K562 (cell line): ENCODE results near the gene POLRMT. TPM values are rescaled to one million over a fixed set of nuclear protein-coding genes. Genes with fewer than 3 reads are reported as not detected.
A peak's percentile ranks its signal among the peaks of the same experiment; 100 is the strongest.

ENCODE experiments used
- GATAD2A ChIP-seq: fragments of 450-650 bp; IDR thresholded peaks from 2 replicates; pipeline ENCODE4 v1.6.1; 2017
- HDAC1 ChIP-seq, 2 experiments: fragments of 450-650 bp; IDR thresholded peaks; 2 replicates each; pipeline ENCODE4 v1.6.1; 2016 to 2017; ENCODE audit warnings: inconsistent platforms in 1 of 2, mild to moderate bottlenecking in 1 of 2, moderate library complexity in 1 of 2
- LARP7 ChIP-seq: fragments of 450-650 bp; IDR thresholded peaks from 2 replicates; pipeline ENCODE4 v1.6.1; 2016
- MBD1 ChIP-seq: fragments of 250-450 bp; sonication (Bioruptor Pico); IDR thresholded peaks from 2 replicates; pipeline ENCODE4 v1.8.0; 2022; ENCODE audit warnings: inconsistent platforms
- NFIX ChIP-seq: fragments of 250-450 bp; sonication (Bioruptor Pico); IDR thresholded peaks from 2 replicates; pipeline ENCODE4 v1.4.0; 2020; ENCODE audit warnings: low read depth, mild to moderate bottlenecking, moderate library complexity
- POLR3G ChIP-seq: IDR thresholded peaks from 2 replicates; pipeline ENCODE4 v1.6.1; 2011; ENCODE audit not compliant: insufficient read length, insufficient replicate concordance; ENCODE audit errors: extremely low read depth
- PRMT5 ChIP-seq: sonication (generic); formaldehyde crosslinking; IDR thresholded peaks from 2 replicates; pipeline ENCODE4 v1.5.0; 2020; ENCODE audit warnings: missing genetic modification reagents
- ZBED1 ChIP-seq: IDR thresholded peaks from 2 replicates; pipeline ENCODE4 v1.6.1; 2014
- ZBTB1 ChIP-seq: sonication (generic); formaldehyde crosslinking; IDR thresholded peaks from 2 replicates; pipeline ENCODE4 v1.8.1; 2023; ENCODE audit warnings: missing genetic modification reagents, low read depth, mild to moderate bottlenecking, borderline replicate concordance
- ZBTB33 ChIP-seq: sonication (generic); formaldehyde crosslinking; IDR thresholded peaks from 2 replicates; pipeline ENCODE4 v1.8.1; 2023; ENCODE audit warnings: mild to moderate bottlenecking, missing genetic modification reagents
- ZBTB8A ChIP-seq: fragments of 450-650 bp; IDR thresholded peaks from 2 replicates; pipeline ENCODE4 v1.6.1; 2018; ENCODE audit warnings: mild to moderate bottlenecking, moderate library complexity; ENCODE audit not compliant: partially characterized antibody
- ZFP36 ChIP-seq: fragments of 150-350 bp; IDR thresholded peaks from 2 replicates; pipeline ENCODE4 v1.6.1; 2018; ENCODE audit warnings: low read length, low read depth; ENCODE audit not compliant: partially characterized antibody
- ZNF146 ChIP-seq: IDR thresholded peaks from one replicate; pipeline ENCODE4 v1.6.1; 2018; ENCODE audit warnings: missing compliant biosample characterization; ENCODE audit not compliant: unreplicated experiment
- ZNF507 ChIP-seq: conservative IDR thresholded peaks from 2 replicates; pipeline ENCODE4 v1.6.1; 2017; ENCODE audit warnings: missing genetic modification characterization, missing compliant biosample characterization
- polyA plus RNA-seq, 8 experiments: library from polyadenylated mRNA; depleted of rRNA in 4 of 8; stranded (reverse) in 5 of 8; unstranded in 3 of 8; fragments of >200 nt; fragmentation: Nextera tagmentation in 2 of 8; fragmentation: Illumina TruSeq in 1 of 8; extraction: Ambion mirVana in 2 of 8; extraction: Trizol in 1 of 8; gene quantifications; 2 replicates each; pipeline versions ENCODE4 v1.2.1 to v1.2.3, GENCODE V29; 2011 to 2014; ENCODE audit warnings: inconsistent platforms in 1 of 8, missing spikeins in 1 of 8
- total RNA-seq, 7 experiments: library from RNA; depleted of rRNA in 6 of 7; stranded (reverse); fragments of >200 nt in 6 of 7; fragmentation: Illumina TruSeq in 2 of 7; extraction: Trizol in 2 of 7; gene quantifications; 2 replicates each; pipeline versions ENCODE4 v1.2.1 to v1.2.3, GENCODE V29; 2011 to 2021; ENCODE audit warnings: low replicate concordance in 1 of 7

POLRMT gene
- total and polyA plus RNA-seq, 9 of the 15 experiments (the other 6 are each of a cell fraction or from before 2014, with no cell fraction given), result 30.3 to 144 (median 68.0) TPM

GRCh38 chr19:591099-591958, 42.0 kb downstream of the POLRMT start (continued):
- no peak for TF ChIP-seq ZBTB8A
- TF ChIP-seq ZBTB33 (CRISPR knock-in tag), result peak; percentile 46; the same call in 1 of the 2 replicates
- TF ChIP-seq HDAC1 (IDR thresholded peaks at IDR 0.05), result peak; percentile 27 to 83; a peak in 2 of 4 replicates
- TF ChIP-seq ZBTB1 (CRISPR knock-in tag), result peak; percentile 62; the same call in 1 of the 2 replicates
- no peak for TF ChIP-seq POLR3G
- TF ChIP-seq PRMT5, result peak; percentile 91
- no peak for TF ChIP-seq ZNF507
- no peak for TF ChIP-seq LARP7
- TF ChIP-seq MBD1 (CRISPR knock-in tag), result no peak
- no peak for TF ChIP-seq NFIX (CRISPR knock-in tag)
- no peak for TF ChIP-seq ZFP36
- 0 out of 2 replicates have a peak, but pooled peaks have one; percentile 82 for TF ChIP-seq GATAD2A
- TF ChIP-seq ZBED1, result no peak
- peak; percentile 6 for TF ChIP-seq ZNF146 (CRISPR knock-in tag)
